OCI-LY3 (cell line): ENCODE results near the gene XPA.

Experiments used
- H2AFZ ChIP-seq: fragments of 200-600, 300-600 bp; shearing (Covaris generic); 2 replicates; pipeline ENCODE4 v1.6.0; 2014; ENCODE audit warnings: antibody characterized with exemption, low read depth, low read length
- H3K27ac ChIP-seq: fragments of 200-600, 300-600 bp; sonication (generic); 2 replicates; pipeline ENCODE4 v1.5.1; 2014; ENCODE audit warnings: mild to moderate bottlenecking, low read length, moderate library complexity, mixed read lengths
- H3K27me3 ChIP-seq: fragments of 200-600, 300-600 bp; sonication (generic); 2 replicates; pipeline ENCODE4 v1.6.1; 2014; ENCODE audit warnings: low read depth, low read length, mixed read lengths
- H3K36me3 ChIP-seq: fragments of 200-600, 300-600 bp; sonication (generic); replicated peaks from 2 replicates; pipeline ENCODE3; 2014; ENCODE audit warnings: low read depth, low read length, mixed read lengths
- H3K4me1 ChIP-seq: fragments of 300-600, 200-600 bp; sonication (generic); 2 replicates; pipeline ENCODE4 v1.6.1; 2014; ENCODE audit warnings: low read length, mixed read lengths
- H3K4me2 ChIP-seq: fragments of 200-600, 300-600 bp; sonication (generic); 2 replicates; pipeline ENCODE4 v1.6.1; 2014; ENCODE audit warnings: low read length, mixed read lengths
- H3K4me3 ChIP-seq: fragments of 300-600, 200-600 bp; sonication (generic); 2 replicates; pipeline ENCODE4 v1.5.1; 2014; ENCODE audit warnings: antibody characterized with exemption, mild to moderate bottlenecking, low read length, moderate library complexity
- H3K79me2 ChIP-seq: fragments of 300-600, 200-600 bp; shearing (Covaris generic); 2 replicates; pipeline ENCODE4 v1.6.1; 2014; ENCODE audit warnings: mild to moderate bottlenecking, low read length, mixed read lengths
- H3K9ac ChIP-seq: fragments of 300-600, 200-600 bp; shearing (Covaris generic); 2 replicates; pipeline ENCODE4 v1.6.0; 2014; ENCODE audit warnings: mild to moderate bottlenecking, low read length, moderate library complexity
- H3K9me3 ChIP-seq: fragments of 200-600, 300-600 bp; shearing (Covaris generic); 2 replicates; pipeline ENCODE4 v1.6.1; 2014; ENCODE audit warnings: low read length, mixed read lengths; ENCODE audit not compliant: insufficient read depth
- H4K20me1 ChIP-seq: fragments of 200-600, 300-600 bp; sonication (generic); 2 replicates; pipeline ENCODE4 v1.6.1; 2016; ENCODE audit warnings: low read length, mixed read lengths; ENCODE audit not compliant: insufficient read depth
- CTCF ChIP-seq: fragments of 200-600, 300-600 bp; sonication (generic); IDR thresholded peaks from 2 replicates; pipeline ENCODE4 v1.5.1; 2014; ENCODE audit warnings: antibody characterized with exemption, low read length, low read depth
- EZH2phosphoT487 ChIP-seq: fragments of 200-600 bp; shearing (Covaris generic); IDR thresholded peaks from 2 replicates; pipeline ENCODE4 v1.6.1; 2018; ENCODE audit warnings: antibody characterized with exemption, mixed run types, low read depth

The XPA gene

GRCh38 chr9:97694769-97695168 lies 2.4 kb downstream of the XPA start:
- Histone ChIP-seq H3K9me3 (no peaks in the 10 kb centered on the region), H3K36me3 (peaks cover 12% of the 10 kb centered on the region), H4K20me1 (0 out of 2 replicates have a peak, but pooled peaks cover 3% of the 10 kb centered on the region), H3K27me3 (no peaks in the 10 kb centered on the region), H3K9ac (no peak overlapping the region), H3K4me3 (no peak overlapping the region), H2AFZ (no peak overlapping the region), H3K79me2 (peaks cover 36% of the 10 kb centered on the region), H3K27ac (no peak overlapping the region), H3K4me1 (peaks cover 29% of the 10 kb centered on the region), H3K4me2 (no peak overlapping the region)
- TF ChIP-seq EZH2phosphoT487, result no peak
- TF ChIP-seq CTCF, result no peak

- Histone ChIP-seq H2AFZ (no peak overlapping the region), H3K36me3 (peaks cover 31% of the 10 kb centered on the region), H3K9me3 (no peaks in the 10 kb centered on the region), H3K4me3 (no peak overlapping the region), H3K27me3 (no peaks in the 10 kb centered on the region), H3K79me2 (peaks cover 12% of the 10 kb centered on the region), H3K9ac (no peak overlapping the region), H4K20me1 (no peaks in the 10 kb centered on the region; the same call in 1 of the 2 replicates), H3K4me1 (peaks cover 7% of the 10 kb centered on the region; the same call in 1 of the 2 replicates), H3K4me2 (no peak overlapping the region), H3K27ac (no peak overlapping the region)
- TF ChIP-seq EZH2phosphoT487 (no peak), CTCF (no peak)
These were observed 7.5 kb downstream of the XPA start for GRCh38 chr9:97689401-97690180.

GRCh38 chr9:97688654-97689053 lies 8.5 kb downstream of the XPA start:
- H3K79me2 ChIP-seq, result peaks cover 4% of the 10 kb centered on the region; the same call in 1 of the 2 replicates
- H3K9ac ChIP-seq, result no peak overlapping the region
- H4K20me1 ChIP-seq, result no peaks in the 10 kb centered on the region; the same call in 1 of the 2 replicates
- H3K27ac ChIP-seq, result no peak overlapping the region
- H3K4me2 ChIP-seq, result no peak overlapping the region
- H3K4me1 ChIP-seq, result peaks cover 4% of the 10 kb centered on the region; the same call in 1 of the 2 replicates
- peaks cover 39% of the 10 kb centered on the region for H3K36me3 ChIP-seq
- no peak overlapping the region for H2AFZ ChIP-seq
- no peaks in the 10 kb centered on the region for H3K9me3 ChIP-seq
- no peaks in the 10 kb centered on the region for H3K27me3 ChIP-seq
- H3K4me3 ChIP-seq, result no peak overlapping the region
- TF ChIP-seq CTCF, result no peak
- no peak for TF ChIP-seq EZH2phosphoT487

- Histone ChIP-seq H3K36me3 (peaks cover 51% of the 10 kb centered on the region), H3K27me3 (no peaks in the 10 kb centered on the region), H4K20me1 (no peaks in the 10 kb centered on the region), H3K4me2 (no peak overlapping the region), H3K4me1 (no peaks in the 10 kb centered on the region), H2AFZ (no peak overlapping the region), H3K9ac (no peak overlapping the region), H3K9me3 (no peaks in the 10 kb centered on the region), H3K79me2 (no peaks in the 10 kb centered on the region), H3K4me3 (no peak overlapping the region), H3K27ac (no peak overlapping the region)
- no peak for TF ChIP-seq EZH2phosphoT487
- no peak for TF ChIP-seq CTCF
These were observed 14.9 kb downstream of the XPA start for GRCh38 chr9:97682242-97682641.
